HG02884 (cell line): ENCODE results near the gene QTRT2.

Experiments
- ATAC-seq: cut with Tn5 transposase; IDR thresholded peaks from one replicate; pipeline ENCODE4 v1.9.1; 2021; ENCODE audit warnings: mild to moderate bottlenecking, moderate library complexity; ENCODE audit not compliant: unreplicated experiment

QTRT2 gene

GRCh38 chr3:114056130-114057010 is at the start of gene QTRT2, which contains the start of gene CCDC191:
Gene QTRT2 (plus strand): TSS chr3:114056737. CDS start chr3:114065258, 8,521 bp downstream.
Gene CCDC191 (minus strand): TSS chr3:114056526. CDS start chr3:114056466, 60 bp downstream.
- peak; percentile 92 for ATAC-seq

DNA sequence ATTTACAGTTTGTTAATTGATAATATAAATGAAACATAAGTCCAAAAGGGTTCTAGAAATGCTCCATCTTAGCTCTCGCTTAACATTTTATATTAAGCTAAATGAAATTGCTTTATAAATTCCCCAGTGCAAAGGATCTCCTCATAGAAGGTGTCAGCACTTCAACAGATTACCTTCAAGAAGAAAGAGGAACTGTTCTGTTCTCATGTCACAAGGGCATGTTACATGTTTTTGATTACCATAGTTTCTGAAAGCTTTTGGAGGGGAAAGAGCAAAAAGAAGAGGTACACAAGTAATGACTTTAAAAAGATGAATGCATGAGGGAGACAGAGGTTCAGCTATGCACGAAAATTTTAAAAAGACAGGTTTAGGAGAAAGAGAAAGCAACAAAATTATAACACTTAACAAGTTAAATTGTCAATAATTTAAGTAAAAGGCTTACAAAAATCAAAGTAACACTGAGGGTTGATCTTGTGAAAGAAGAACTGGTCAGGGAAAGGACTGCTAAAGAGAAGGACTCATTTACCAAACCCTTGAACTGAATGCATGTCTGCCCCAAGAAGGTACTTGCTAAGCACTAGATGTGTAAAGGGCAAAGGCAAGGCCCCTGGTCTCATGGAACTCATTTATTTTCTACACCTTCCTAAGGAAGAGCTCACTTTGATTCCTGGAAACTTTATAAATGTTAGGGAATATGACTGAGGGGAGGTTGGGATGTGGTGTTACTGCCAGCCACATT is 45.3 kb upstream of the QTRT2 start:
- peak; percentile 65 for ATAC-seq

- ATAC-seq, result no peak
These were observed 42.3 kb upstream of the QTRT2 start for GRCh38 chr3:114014211-114014610.

- ATAC-seq, result no peak
These were observed 37.1 kb upstream of the QTRT2 start for GRCh38 chr3:114019486-114019885.

DNA sequence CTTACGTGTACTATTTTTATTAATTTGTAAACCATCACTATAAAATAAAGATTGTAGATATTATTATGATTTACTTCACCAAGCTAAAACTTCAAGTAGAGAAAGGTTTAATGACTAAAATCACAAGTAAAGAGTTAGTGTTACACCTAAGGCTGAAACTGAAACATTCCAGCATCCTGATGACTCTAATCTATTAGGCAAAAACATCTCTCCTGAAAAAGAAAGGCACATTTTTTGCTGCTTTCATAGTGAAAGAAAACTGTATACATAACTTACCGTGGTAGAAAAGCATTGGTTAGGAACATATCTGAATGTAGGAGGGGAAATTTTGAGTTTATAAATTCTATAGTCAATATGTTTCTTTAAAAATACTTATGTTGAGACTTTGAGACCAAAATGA is 35.6 kb upstream of the QTRT2 start:
- ATAC-seq, result no peak

DNA sequence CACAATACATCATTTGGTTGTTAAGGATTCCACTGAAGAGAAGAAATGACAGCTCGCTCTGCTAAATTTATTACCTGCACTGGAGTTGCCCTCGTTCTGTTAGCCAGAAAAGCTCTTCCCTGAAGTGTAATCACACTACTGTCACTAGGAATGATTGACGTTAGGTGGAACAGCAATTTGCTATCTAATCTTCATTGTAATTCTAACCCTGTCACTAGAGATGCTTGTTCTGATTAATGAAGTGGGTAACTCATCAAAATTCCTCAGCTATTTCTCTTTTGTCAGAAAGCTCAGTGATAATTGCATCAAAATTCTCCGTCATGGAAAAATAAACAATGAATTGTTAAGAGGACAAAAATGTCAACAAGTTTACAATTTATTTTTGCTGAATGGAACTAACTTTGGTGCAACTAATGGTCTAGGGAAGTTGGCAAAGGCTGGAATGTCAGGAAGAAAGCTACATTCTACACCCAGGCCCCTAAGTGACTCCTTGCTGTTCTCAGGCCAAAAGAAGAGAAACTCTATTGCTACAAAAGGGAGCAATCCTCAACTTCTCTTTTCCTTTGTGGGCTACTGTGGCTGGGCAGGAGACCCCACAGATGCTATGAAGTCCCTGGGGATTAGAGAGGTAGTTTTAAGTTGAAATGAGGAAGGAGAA is 34.3 kb upstream of the QTRT2 start:
- no peak for ATAC-seq

DNA sequence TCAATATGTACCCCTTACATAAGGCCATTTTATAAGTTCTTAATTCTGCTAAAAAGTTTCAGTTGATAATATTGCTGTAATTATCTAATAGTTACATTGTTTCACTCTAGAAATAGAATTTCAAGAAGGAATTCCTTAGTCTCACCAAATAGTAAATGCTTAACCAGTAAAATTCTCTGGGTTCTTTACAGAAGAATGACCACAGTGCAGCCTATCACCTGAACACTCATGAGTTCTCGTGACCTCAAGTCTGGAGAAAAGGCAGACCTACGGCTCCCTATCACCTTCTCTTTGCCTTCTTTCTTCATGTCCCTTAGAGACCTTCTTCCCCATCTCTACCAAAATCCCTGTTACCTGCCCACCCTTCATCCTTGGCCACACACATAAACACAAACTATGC is 31.1 kb upstream of the QTRT2 start:
- ATAC-seq, result no peak

GRCh38 chr3:114026331-114026730 is 30.2 kb upstream of the QTRT2 start:
- ATAC-seq, result no peak

- no peak for ATAC-seq
These were observed 22.8 kb upstream of the QTRT2 start for GRCh38 chr3:114033721-114034120.

DNA sequence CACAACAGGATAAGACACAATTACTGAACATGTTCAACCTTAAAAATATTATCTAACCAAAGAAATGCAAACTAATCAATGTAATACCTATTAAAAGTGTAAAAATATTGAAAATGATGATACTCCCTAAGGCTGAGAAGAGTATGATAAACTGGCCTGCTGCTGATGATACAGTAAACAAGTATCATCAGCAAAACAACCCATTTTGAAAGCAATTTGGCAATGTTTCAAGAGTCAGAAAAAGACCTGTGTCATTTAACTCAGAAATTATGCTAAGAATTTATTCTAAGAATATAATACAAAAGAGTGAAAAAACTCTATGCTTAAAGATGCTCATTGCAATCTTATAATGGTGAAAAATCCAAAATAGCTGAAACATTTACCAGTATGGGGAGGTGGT is 22.3 kb upstream of the QTRT2 start:
- no peak for ATAC-seq

GRCh38 chr3:114034787-114035545 is 21.6 kb upstream of the QTRT2 start:
- no peak for ATAC-seq

GRCh38 chr3:114035896-114036295 is 20.6 kb upstream of the QTRT2 start:
- ATAC-seq, result no peak

GRCh38 chr3:114043205-114043604 is 13.3 kb upstream of the QTRT2 start:
- ATAC-seq, result no peak

- ATAC-seq, result no peak
These were observed 4.3 kb upstream of the QTRT2 start for GRCh38 chr3:114052216-114052615.

DNA sequence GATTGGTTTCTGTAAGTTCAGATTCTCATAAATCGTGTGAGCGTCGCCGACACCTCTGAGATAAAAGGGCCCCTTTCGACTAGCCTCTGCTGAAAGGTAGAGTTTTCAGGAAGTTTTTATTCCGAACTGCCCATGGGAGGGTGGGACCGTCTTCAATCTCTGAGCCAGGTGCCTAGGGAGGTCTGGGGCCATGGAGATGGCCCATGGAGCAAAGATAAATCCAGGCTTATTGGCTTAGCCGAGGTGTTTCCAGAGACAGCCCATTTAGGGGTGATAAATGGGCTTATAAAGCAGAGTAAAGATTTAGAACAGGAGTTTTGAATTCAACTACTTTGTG is 442 bp downstream of the QTRT2 start:
- ATAC-seq, result peak; percentile 6

- no peak for ATAC-seq
These were observed 2.1 kb downstream of the QTRT2 start for GRCh38 chr3:114058646-114059045.

DNA sequence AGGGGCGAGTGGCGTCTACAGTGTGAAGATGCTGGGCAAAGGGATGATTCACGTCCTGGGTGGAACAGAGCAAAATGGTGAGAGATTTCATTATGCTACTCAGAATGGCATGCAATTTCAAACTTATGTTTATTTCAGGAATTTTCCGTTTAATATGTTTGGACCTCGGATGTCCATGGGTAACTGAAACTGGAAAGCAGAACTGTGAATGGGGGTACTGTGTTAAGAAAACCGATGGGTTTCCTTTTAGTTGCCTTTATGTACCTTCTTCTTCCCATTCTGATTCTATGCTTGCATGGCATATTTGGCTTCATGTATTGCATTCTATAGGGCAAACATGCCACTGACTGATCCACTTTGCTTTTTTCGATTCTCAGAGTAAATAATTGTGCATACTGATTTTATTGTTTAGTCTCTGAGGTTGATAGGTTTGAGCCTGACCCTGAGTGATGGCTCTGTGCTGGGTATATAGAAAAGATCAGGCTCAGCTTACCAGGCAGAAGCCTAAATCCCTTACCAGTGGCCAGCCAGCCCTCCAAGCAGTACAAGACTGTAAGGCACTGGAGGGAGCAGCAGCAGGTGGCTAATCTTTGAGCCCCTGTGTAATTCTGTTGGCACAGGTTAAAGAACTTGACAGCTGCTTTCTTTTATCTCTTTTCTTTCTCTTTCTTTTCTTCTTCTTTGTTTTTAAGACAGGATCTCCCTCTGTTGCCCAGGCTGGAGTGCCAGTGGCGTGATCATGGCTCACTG is 4.5 kb downstream of the QTRT2 start:
- ATAC-seq, result no peak

DNA sequence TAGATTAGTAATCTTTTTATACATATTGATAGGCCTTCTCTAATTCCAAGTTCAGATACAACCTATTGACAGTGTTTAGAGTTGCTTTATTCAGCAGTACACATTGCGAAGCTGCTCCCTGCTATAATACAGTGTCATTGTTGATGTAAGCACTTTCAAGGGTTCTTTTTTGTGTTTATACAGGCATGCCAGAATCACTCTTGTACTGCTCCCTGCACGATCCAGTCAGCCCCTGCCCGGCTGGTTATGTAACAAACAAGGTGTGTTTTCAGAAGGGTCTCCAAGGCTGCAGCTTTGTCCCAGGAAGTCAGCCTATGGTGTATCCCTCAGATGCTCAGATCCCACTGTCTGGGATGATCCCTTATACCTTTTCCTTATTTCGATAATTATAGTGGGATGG is 11.3 kb downstream of the QTRT2 start:
- no peak for ATAC-seq

GRCh38 chr3:114068336-114068735 is 11.8 kb downstream of the QTRT2 start:
- ATAC-seq, result no peak

DNA sequence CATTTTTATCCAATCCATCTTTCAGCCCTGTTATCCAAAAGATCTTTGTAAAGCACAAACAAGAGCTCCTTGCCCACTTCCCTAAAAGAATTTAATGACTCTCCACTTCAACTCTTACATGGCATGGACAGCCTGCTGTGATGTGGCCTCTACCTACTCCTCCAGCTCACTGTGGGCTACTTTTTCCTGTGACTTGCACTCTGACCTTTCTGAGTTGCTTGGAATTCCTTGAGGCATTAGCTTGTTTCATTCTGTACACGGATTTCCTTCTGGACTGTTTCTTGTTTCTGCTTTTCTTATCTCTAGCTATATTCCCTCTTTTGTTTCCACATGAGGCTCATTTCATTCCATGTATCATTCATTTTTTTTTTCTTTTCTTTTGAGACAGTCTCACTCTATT is 15.2 kb downstream of the QTRT2 start:
- ATAC-seq, result no peak
